Measurements from ENCODE around the gene PCIF1. TPM values are rescaled to one million over a fixed set of nuclear protein-coding genes. Genes with fewer than 3 reads are reported as not detected.

The PCIF1 gene
- total and polyA plus RNA-seq, 9 of the 15 experiments (the other 6 are each of a cell fraction or from before 2014, with no cell fraction given) = 5.8 to 29.4 (median 11.3) TPM

DNA sequence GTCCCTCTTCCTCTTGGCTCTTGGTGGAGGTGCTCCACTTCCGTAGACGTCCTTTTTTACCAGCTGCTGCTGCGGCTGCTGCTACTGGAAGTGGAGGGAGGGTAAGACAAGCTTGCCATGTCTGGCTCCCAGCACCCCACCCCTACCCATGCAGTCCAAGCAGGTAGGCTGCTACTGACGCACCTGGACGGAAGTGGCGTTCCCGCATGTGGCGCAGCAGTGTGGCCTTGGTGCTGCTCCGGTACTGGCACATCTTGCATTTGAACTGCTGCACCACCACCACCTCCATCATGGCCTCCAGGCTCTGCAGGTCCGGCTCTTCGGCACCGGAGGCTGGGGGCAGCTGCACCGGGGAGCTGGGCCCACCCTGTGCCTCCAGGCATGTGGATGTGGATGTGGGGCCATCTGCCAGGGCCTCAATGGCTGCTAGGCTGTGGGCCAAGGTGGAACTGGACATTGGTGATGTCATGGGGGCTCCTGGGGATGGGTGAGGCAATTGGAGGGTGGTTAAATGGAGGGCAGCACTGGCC lies 33.1 kb downstream of the PCIF1 start:
- H3K36me3 ChIP-seq (ENCODE audit: control insufficient read depth, insufficient read depth, low read length) = peaks cover 64% of the 10 kb centered on the region; the same call in 2 of the 3 replicates
- CTCF ChIA-PET (ENCODE audit: low intra/inter-chr PET ratio) = no interaction called here
- no peak for DNase-seq (ENCODE audit: extremely low read depth in 1 of 4, low spot score in 3 of 4)
- no peak overlapping the region for H3K27ac ChIP-seq (ENCODE audit: extremely low read depth, low read depth, low read length)
- POLR2A ChIA-PET = no interaction called here
- no peak overlapping the region for H3K4me2 ChIP-seq (ENCODE audit: insufficient read depth, low read length)
- intact Hi-C loops (cut with micrococcal nuclease) (no loop called here), in situ Hi-C loops (cut with MboI) (no loop called here)
- H2AFZ ChIP-seq (ENCODE audit: low read depth, low read length) = no peak overlapping the region
- H3K27me3 ChIP-seq (ENCODE audit: control insufficient read depth in 2 of 2, insufficient read depth in 2 of 2, low read length in 2 of 2) = no peaks in the 10 kb centered on the region
- WGBS (ENCODE audit: insufficient coverage, low coverage, missing lambda C conversion rate) = 94% methylated on average over 10 of the region's 13 CpGs
- BruUV-seq (replicated peaks) = no TSS peak
- H3K79me2 ChIP-seq (ENCODE audit: control insufficient read depth, insufficient read depth, low read length) = peaks cover 14% of the 10 kb centered on the region
- H3K4me3 ChIP-seq = no peak overlapping the region
- H4K20me1 ChIP-seq (replicated peaks; ENCODE audit: control insufficient read depth, insufficient read depth, low read length) = peaks cover 6% of the 10 kb centered on the region; the same call in 1 of the 2 replicates
- no peak for ATAC-seq
- H3K9ac ChIP-seq (ENCODE audit: insufficient read depth in 1 of 2, low read depth in 2 of 2, low read length in 2 of 2) = no peak overlapping the region
- no peak for FAIRE-seq
- H3K9me1 ChIP-seq (ENCODE audit: control insufficient read depth, insufficient read depth, low read length) = no peaks in the 10 kb centered on the region
- peaks cover 6 to 30% of the 10 kb centered on the region in 2 experiments; a peak in 4 of 5 replicates for H3K4me1 ChIP-seq (replicated peaks in 1 of 2; ENCODE audit: control insufficient read depth in 2 of 2, insufficient read depth in 2 of 2, low read length in 2 of 2)
- H3K9me3 ChIP-seq (replicated peaks; ENCODE audit: control insufficient read depth, insufficient read depth, low read depth, low read length) = no peaks in the 10 kb centered on the region
- TF ChIP-seq DDX20 (tag; IDR thresholded peaks at IDR 0.05; ENCODE audit: low read depth) (no peak), ZSCAN29 (IDR thresholded peaks at IDR 0.05) (no peak), ZC3H8 (IDR thresholded peaks at IDR 0.05) (no peak), ZKSCAN1 (IDR thresholded peaks at IDR 0.05; ENCODE audit: low read depth, low read length) (no peak), MTA1 (IDR thresholded peaks at IDR 0.05; ENCODE audit: borderline replicate concordance) (no peak), KLF1 (tag; IDR thresholded peaks at IDR 0.05) (no peak), BRD9 (IDR thresholded peaks at IDR 0.05; ENCODE audit: low read depth, partially characterized antibody) (no peak), NFIX (CRISPR knock-in tag; IDR thresholded peaks at IDR 0.05; ENCODE audit: low read depth) (no peak), NCOA4 (IDR thresholded peaks at IDR 0.05; ENCODE audit: partially characterized antibody) (no peak), POLR2AphosphoS2 (IDR thresholded peaks at IDR 0.05; ENCODE audit: low read length) (no peak), TAF15 (IDR thresholded peaks at IDR 0.05; ENCODE audit: low read depth, low read length) (no peak)
- TF ChIP-seq, protein P1, sequence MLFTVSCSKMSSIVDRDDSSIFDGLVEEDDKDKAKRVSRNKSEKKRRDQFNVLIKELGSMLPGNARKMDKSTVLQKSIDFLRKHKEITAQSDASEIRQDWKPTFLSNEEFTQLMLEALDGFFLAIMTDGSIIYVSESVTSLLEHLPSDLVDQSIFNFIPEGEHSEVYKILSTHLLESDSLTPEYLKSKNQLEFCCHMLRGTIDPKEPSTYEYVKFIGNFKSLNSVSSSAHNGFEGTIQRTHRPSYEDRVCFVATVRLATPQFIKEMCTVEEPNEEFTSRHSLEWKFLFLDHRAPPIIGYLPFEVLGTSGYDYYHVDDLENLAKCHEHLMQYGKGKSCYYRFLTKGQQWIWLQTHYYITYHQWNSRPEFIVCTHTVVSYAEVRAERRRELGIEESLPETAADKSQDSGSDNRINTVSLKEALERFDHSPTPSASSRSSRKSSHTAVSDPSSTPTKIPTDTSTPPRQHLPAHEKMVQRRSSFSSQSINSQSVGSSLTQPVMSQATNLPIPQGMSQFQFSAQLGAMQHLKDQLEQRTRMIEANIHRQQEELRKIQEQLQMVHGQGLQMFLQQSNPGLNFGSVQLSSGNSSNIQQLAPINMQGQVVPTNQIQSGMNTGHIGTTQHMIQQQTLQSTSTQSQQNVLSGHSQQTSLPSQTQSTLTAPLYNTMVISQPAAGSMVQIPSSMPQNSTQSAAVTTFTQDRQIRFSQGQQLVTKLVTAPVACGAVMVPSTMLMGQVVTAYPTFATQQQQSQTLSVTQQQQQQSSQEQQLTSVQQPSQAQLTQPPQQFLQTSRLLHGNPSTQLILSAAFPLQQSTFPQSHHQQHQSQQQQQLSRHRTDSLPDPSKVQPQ (CRISPR knock-in tag; IDR thresholded peaks at IDR 0.05; ENCODE audit: borderline replicate concordance) = no peak
- TF ChIP-seq, protein P2, sequence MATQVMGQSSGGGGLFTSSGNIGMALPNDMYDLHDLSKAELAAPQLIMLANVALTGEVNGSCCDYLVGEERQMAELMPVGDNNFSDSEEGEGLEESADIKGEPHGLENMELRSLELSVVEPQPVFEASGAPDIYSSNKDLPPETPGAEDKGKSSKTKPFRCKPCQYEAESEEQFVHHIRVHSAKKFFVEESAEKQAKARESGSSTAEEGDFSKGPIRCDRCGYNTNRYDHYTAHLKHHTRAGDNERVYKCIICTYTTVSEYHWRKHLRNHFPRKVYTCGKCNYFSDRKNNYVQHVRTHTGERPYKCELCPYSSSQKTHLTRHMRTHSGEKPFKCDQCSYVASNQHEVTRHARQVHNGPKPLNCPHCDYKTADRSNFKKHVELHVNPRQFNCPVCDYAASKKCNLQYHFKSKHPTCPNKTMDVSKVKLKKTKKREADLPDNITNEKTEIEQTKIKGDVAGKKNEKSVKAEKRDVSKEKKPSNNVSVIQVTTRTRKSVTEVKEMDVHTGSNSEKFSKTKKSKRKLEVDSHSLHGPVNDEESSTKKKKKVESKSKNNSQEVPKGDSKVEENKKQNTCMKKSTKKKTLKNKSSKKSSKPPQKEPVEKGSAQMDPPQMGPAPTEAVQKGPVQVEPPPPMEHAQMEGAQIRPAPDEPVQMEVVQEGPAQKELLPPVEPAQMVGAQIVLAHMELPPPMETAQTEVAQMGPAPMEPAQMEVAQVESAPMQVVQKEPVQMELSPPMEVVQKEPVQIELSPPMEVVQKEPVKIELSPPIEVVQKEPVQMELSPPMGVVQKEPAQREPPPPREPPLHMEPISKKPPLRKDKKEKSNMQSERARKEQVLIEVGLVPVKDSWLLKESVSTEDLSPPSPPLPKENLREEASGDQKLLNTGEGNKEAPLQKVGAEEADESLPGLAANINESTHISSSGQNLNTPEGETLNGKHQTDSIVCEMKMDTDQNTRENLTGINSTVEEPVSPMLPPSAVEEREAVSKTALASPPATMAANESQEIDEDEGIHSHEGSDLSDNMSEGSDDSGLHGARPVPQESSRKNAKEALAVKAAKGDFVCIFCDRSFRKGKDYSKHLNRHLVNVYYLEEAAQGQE (IDR thresholded peaks at IDR 0.05; ENCODE audit: borderline replicate concordance) = no peak
- TF ChIP-seq, protein P2 (CRISPR knock-in tag; IDR thresholded peaks at IDR 0.05; ENCODE audit: low read depth) = no peak

All from K562 (cell line).